Breast epithelium (tissue), 4 donors: ENCODE data around the gene PPP2R5B. TPM values are rescaled to one million over a fixed set of nuclear protein-coding genes. Genes with fewer than 3 reads are reported as not detected.
A peak's percentile ranks its signal among the peaks of the same experiment; 100 is the strongest.

ENCODE experiments used
- DNase-seq, 2 donors: peaks; one replicate each; pipeline ENCODE4 v3.0.0-alpha.2; 2019; ENCODE audit warnings: low spot score in 2 of 2
- H3K27ac ChIP-seq, 2 donors: fragments of 200-600 bp; sonication (generic) in 1 of 2; one replicate each; pipeline ENCODE4 v1.5.1; 2016 to 2019; ENCODE audit warnings: mild to moderate bottlenecking in 1 of 2
- H3K27me3 ChIP-seq, 2 donors: fragments of 200-600 bp; sonication (generic) in 1 of 2; one replicate each; pipeline versions ENCODE4 v1.5.1 to v1.6.0; 2017 to 2019; ENCODE audit warnings: control low read depth in 1 of 2, mild to moderate bottlenecking in 1 of 2
- H3K36me3 ChIP-seq: fragments of 200-600 bp; one replicate; pipeline ENCODE4 v1.5.1; 2019
- H3K4me1 ChIP-seq, 2 donors: fragments of 200-600 bp; sonication (generic); one replicate each; pipeline ENCODE4 v1.5.1; 2016 to 2019; ENCODE audit warnings: control low read depth in 1 of 2
- H3K4me3 ChIP-seq, 3 donors: fragments of 200-600 bp; sonication (generic); 1 replicate in 2 of 3; 2 replicates in 1 of 3; pipeline ENCODE4 v1.5.1; 2016 to 2019; ENCODE audit warnings: mild to moderate bottlenecking in 3 of 3, moderate library complexity in 2 of 3
- H3K9me3 ChIP-seq, 2 donors: fragments of 200-600 bp; sonication (generic) in 1 of 2; one replicate each; pipeline ENCODE4 v1.5.1; 2016 to 2019; ENCODE audit warnings: control low read depth in 1 of 2
- POLR2A ChIP-seq: fragments of 450-650 bp; IDR thresholded peaks from one replicate; pipeline ENCODE4 v1.6.1; 2016; ENCODE audit warnings: antibody characterized with exemption, mild to moderate bottlenecking, moderate library complexity
- POLR2AphosphoS5 ChIP-seq, 3 donors: sonication (generic); formaldehyde crosslinking; IDR thresholded peaks; one replicate each; pipeline ENCODE4 v1.6.1; 2017; ENCODE audit warnings: antibody characterized with exemption in 3 of 3
- intact Hi-C: fragments of 100-400 bp; cut with DNase I; formaldehyde crosslinking; loops from one replicate; pipeline ENCODE4 v1.15.1; 2023; ENCODE audit warnings: low total_unique reads
- total RNA-seq, 3 donors: library from RNA; depleted of rRNA; stranded (reverse); fragments of >200 nt; gene quantifications; one replicate each; pipeline ENCODE4 v1.1.0, GENCODE V29; 2016
- TF ChIP-seq, protein P1 (sequence below), 3 donors: fragments of 450-650 bp; IDR thresholded peaks; one replicate each; pipeline ENCODE4 v1.5.1; 2016 to 2017; ENCODE audit warnings: antibody characterized with exemption in 3 of 3, mild to moderate bottlenecking in 3 of 3, moderate library complexity in 3 of 3

PPP2R5B gene
- total RNA-seq, 3 donors from 2014 or later, result 12.8 to 14.0 (median 13.8) TPM

DNA sequence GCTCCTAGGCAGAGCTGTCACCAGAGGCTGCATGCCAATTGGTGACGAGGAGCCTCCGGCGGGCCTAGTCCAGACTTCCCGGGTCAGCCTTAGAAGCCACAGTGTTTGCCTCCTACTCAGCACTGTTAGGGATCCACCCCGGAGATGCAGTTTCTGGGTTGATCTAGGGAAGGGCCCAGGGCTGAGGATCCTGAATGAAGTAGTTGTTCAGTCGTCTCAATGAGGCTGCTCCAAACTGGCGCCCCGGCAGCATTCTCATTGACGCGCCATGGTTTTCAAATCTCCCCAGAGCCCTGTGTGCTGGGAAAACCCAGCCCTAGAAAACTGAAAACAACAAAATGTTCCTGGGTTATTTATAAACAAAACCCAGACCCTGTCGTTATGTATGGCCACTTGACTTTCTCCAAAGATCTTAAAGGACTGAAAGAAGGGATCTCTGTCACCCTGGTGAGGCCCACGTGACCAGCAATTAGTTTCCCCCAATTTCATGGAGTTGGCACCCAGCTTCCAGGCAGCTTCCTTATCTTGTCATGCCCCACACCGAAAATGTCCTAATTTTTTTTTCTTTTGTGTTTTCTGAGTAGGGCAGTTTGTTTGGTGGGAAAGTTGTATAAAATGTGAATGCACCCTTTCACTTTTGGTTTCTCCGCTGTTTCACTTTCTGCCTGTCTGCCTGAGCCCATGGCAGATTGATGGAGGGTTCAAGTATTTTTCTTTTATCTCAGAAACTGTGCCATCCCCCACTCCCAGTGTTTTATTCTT lies 44.1 kb upstream of the PPP2R5B start:
- intact Hi-C loops, result no loop called here
- H3K4me1 ChIP-seq, result peaks cover 17 to 19% of the 10 kb centered on the region in 2 donors
- TF ChIP-seq POLR2AphosphoS5 (IDR thresholded peaks at IDR 0.05) (no peak), POLR2A (no peak)
- TF ChIP-seq, protein P1, sequence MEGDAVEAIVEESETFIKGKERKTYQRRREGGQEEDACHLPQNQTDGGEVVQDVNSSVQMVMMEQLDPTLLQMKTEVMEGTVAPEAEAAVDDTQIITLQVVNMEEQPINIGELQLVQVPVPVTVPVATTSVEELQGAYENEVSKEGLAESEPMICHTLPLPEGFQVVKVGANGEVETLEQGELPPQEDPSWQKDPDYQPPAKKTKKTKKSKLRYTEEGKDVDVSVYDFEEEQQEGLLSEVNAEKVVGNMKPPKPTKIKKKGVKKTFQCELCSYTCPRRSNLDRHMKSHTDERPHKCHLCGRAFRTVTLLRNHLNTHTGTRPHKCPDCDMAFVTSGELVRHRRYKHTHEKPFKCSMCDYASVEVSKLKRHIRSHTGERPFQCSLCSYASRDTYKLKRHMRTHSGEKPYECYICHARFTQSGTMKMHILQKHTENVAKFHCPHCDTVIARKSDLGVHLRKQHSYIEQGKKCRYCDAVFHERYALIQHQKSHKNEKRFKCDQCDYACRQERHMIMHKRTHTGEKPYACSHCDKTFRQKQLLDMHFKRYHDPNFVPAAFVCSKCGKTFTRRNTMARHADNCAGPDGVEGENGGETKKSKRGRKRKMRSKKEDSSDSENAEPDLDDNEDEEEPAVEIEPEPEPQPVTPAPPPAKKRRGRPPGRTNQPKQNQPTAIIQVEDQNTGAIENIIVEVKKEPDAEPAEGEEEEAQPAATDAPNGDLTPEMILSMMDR (IDR thresholded peaks at IDR 0.05), result no peak
- no peaks in the 10 kb centered on the region for H3K9me3 ChIP-seq
- peak overlapping the region; percentile 96 to 99 for H3K27ac ChIP-seq
- no peaks in the 10 kb centered on the region for H3K27me3 ChIP-seq
- DNase-seq, result no peak
- H3K36me3 ChIP-seq, result no peaks in the 10 kb centered on the region
- H3K4me3 ChIP-seq, result no peak overlapping the region

DNA sequence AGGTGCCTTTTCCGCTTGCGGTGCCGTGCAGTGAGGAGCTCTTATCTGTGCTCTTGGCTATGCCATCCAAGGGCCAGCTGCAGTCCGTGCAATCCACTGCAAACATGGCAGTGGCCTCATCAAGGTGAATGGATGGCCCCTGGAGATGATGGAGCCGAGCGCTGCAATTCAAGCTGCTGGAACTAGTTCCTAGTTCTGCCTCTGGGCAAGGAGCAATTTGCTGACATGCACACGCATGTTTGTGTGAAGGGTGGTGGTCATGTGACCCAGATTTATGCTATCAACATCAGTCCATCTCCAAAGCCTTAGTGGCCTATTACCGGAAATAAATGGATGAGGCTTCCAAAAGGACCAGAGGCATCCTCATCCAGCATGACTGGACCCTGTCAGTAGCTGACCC lies 43.0 kb upstream of the PPP2R5B start:
- Histone ChIP-seq H3K9me3 (no peaks in the 10 kb centered on the region), H3K27me3 (no peaks in the 10 kb centered on the region), H3K4me1 (peaks cover 10 to 11% of the 10 kb centered on the region in 2 donors), H3K36me3 (no peaks in the 10 kb centered on the region), H3K4me3 (no peak overlapping the region), H3K27ac (no peak overlapping the region)
- DNase-seq, result no peak
- TF ChIP-seq POLR2AphosphoS5 (IDR thresholded peaks at IDR 0.05), result no peak
- no peak for TF ChIP-seq POLR2A
- TF ChIP-seq, protein P1 (IDR thresholded peaks at IDR 0.05), result no peak
- intact Hi-C loops, result no loop called here

DNA sequence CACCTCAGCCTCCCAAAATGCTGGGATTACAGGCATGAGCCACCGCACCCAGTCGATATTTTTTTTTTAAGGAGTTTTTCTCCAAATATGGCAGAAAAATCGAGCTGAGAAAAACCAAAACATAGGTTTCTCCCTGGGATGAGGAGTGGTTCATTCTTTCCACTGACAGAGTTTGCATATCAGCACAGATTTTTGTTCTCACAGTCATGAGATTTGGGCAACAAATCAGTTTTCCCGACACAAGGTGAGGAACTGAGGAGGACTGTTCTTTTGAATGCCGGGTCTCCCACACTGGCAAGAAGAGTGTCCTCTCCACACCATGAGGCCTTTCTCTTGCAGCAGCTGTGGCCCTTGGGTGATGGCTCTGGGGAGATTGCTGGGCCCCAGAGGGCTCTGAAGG lies 42.2 kb upstream of the PPP2R5B start:
- intact Hi-C loops, result no loop called here
- Histone ChIP-seq H3K4me3 (no peak overlapping the region), H3K4me1 (peaks cover 4 to 6% of the 10 kb centered on the region in 2 donors), H3K36me3 (no peaks in the 10 kb centered on the region), H3K27ac (no peak overlapping the region), H3K27me3 (no peaks in the 10 kb centered on the region), H3K9me3 (no peaks in the 10 kb centered on the region)
- no peak for DNase-seq
- TF ChIP-seq POLR2AphosphoS5 (IDR thresholded peaks at IDR 0.05), result no peak
- TF ChIP-seq, protein P1 (IDR thresholded peaks at IDR 0.05), result no peak
- no peak for TF ChIP-seq POLR2A

DNA sequence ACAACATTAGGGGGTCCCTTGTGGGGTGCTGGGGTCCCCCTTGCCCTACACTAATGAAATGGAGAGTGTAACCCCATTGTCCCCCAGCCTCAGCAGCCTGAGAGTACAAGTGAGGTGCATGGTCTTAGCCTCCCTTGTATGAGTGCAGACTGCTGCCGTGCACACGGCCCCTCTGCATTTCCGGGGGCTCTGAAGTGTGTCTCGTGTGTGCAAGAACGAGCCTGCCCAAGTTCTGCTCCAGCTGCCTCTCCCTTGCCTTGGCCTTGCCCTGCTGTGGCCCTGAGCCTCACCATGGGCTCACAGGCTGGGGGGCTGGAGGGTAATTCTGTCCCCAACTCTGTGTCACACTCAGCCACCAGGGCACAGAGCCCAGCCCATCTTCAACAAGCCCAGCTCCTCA lies 40.9 kb upstream of the PPP2R5B start:
- no peak overlapping the region for H3K4me3 ChIP-seq
- intact Hi-C loops, result no loop called here
- DNase-seq, result no peak
- no peak for TF ChIP-seq POLR2AphosphoS5 (IDR thresholded peaks at IDR 0.05)
- TF ChIP-seq, protein P1 (IDR thresholded peaks at IDR 0.05), result no peak
- TF ChIP-seq POLR2A, result no peak
- H3K9me3 ChIP-seq, result no peaks in the 10 kb centered on the region
- peaks cover 0 to 10% of the 10 kb centered on the region in 2 donors for H3K4me1 ChIP-seq
- H3K27me3 ChIP-seq, result no peaks in the 10 kb centered on the region
- H3K36me3 ChIP-seq, result no peaks in the 10 kb centered on the region
- H3K27ac ChIP-seq, result no peak overlapping the region

DNA sequence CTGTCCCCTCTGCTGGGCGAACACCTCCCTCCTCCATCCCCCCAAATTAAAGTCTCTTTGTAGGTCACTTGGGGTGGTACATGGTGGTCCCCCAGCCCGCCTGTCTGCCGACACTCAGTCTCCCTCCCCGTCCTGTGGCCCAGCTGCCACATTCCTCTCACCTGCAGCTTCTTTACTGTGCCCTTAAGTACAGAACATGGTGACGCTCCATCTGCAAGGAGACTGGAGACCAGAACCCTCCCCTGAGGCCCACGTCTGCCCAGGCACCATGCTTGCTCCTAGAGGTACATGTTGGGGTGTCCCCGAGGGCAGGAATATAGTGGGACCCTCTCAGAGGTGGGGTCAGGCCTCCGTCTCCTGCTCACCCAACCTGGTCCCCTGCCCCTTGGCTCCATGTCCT lies 40.5 kb upstream of the PPP2R5B start:
- H3K36me3 ChIP-seq, result no peaks in the 10 kb centered on the region
- intact Hi-C loops, result no loop called here
- no peak overlapping the region for H3K4me3 ChIP-seq

More for the DNA sequence above, 40.5 kb upstream of the PPP2R5B start:
- H3K4me1 ChIP-seq, result peaks cover 0 to 10% of the 10 kb centered on the region in 2 donors
- no peak for DNase-seq
- no peaks in the 10 kb centered on the region for H3K9me3 ChIP-seq
- H3K27ac ChIP-seq, result no peak overlapping the region
- TF ChIP-seq, protein P1 (IDR thresholded peaks at IDR 0.05), result no peak
- no peak for TF ChIP-seq POLR2A
- TF ChIP-seq POLR2AphosphoS5 (IDR thresholded peaks at IDR 0.05), result no peak
- H3K27me3 ChIP-seq, result no peaks in the 10 kb centered on the region
